Liver (tissue), 3 donors: ENCODE measurements around the gene ZNF365.

Experiments
- JUND ChIP-seq, 2 donors: IDR thresholded peaks; 2 replicates each; pipeline ENCODE4 v1.6.1; 2016; ENCODE audit warnings: antibody characterized with exemption in 2 of 2
- YY1 ChIP-seq: IDR thresholded peaks from 2 replicates; pipeline ENCODE4 v1.6.1; 2016; ENCODE audit warnings: antibody characterized with exemption, mild to moderate bottlenecking
- TF ChIP-seq, protein P1 (sequence below): fragments of 150-350 bp; IDR thresholded peaks from 2 replicates; pipeline ENCODE4 v1.5.1; 2017; ENCODE audit warnings: improper control_type of control experiment, low read depth, low read length; ENCODE audit not compliant: missing input control
- donor health status: healthy.
- donor health status: healthy.

DNA sequence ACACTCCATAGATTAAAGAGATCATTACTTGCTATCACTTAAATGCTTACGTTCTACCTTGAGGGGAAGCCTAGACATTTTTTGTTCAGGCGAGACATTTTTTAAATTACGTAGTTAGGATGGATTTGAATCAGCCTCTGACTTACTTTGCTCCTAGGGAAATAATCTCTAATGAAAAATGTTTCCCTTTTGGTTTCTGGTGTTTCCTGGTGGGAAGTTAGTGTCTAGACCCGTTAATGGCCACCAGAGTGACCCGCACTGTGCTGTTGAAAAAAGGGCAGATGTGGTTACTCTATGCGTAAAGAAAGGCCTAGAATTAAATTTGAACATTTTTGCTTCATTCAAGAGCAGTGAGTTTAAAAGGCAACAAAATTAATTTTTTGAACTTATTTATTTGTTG, 3.8 kb downstream of the ZNF365 start:
- TF ChIP-seq, protein P1, sequence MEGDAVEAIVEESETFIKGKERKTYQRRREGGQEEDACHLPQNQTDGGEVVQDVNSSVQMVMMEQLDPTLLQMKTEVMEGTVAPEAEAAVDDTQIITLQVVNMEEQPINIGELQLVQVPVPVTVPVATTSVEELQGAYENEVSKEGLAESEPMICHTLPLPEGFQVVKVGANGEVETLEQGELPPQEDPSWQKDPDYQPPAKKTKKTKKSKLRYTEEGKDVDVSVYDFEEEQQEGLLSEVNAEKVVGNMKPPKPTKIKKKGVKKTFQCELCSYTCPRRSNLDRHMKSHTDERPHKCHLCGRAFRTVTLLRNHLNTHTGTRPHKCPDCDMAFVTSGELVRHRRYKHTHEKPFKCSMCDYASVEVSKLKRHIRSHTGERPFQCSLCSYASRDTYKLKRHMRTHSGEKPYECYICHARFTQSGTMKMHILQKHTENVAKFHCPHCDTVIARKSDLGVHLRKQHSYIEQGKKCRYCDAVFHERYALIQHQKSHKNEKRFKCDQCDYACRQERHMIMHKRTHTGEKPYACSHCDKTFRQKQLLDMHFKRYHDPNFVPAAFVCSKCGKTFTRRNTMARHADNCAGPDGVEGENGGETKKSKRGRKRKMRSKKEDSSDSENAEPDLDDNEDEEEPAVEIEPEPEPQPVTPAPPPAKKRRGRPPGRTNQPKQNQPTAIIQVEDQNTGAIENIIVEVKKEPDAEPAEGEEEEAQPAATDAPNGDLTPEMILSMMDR, result no peak
- TF ChIP-seq JUND (IDR thresholded peaks at IDR 0.05) (no peak), YY1 (no peak)
